AG09309 (cell line): ENCODE data around the gene BHLHE41.

Source experiments
- DNase-seq: peaks from one replicate; pipeline ENCODE4 v3.0.0-alpha.2; 2010; ENCODE audit warnings: low read depth
- H3K4me3 ChIP-seq: 2 replicates; pipeline ENCODE4 v1.5.1; 2011; ENCODE audit warnings: mild to moderate bottlenecking, low read depth, low read length, moderate library complexity; ENCODE audit not compliant: control insufficient read depth
- TF ChIP-seq, protein P1 (sequence below): IDR thresholded peaks from 2 replicates; pipeline ENCODE4 v1.5.1; 2011; ENCODE audit warnings: mild to moderate bottlenecking, low read depth, low read length, inconsistent platforms; ENCODE audit not compliant: insufficient read depth, control insufficient read depth; ENCODE audit errors: missing control alignments

Gene BHLHE41

DNA sequence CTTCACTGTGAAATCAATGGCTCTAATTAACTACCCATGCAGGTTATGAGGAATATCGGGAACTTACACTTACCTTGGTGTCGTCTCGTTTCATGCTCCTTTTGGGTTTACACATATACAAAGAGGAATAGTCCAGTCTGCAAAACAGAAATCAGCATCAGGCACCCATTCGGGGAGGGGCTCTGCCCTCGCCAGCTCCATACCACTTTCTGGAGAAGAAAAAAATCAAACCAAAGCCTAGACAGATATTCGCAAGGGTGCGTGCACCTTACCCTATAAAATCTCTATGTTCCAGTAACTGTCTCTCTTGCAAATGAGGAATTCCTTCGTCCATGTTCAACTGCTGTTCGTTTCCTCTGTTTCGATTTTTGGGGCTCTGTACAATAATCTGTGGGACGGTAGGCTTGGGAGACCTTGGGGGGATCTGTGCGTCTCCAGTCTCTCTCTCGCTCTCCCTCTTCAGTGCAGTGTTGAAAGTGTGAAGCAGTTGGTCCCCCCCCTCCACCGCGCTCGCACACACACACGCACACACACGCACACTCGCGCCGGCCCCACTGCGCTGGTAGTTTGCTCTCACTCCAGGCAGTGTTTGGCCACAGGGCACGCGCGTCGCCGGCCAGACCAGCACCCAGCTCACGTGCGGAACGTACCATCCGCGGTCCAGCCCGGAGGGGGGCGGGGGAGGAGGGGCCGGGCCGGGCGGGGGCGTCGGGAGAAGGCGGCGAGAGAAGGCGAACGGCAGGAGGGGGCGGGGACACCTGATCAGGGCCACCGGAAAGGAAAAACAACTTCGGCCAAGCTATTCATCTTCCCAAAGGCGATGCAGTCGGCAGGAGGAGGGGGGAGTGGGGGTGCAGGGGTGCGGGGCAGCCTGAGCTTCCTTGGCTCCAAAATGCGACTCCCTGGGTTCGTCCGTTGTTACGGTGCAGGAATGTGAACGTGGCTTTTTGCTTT lies at the start of gene BHLHE41:
TSS of gene BHLHE41 (minus strand) at position 592 of the 954 bp plus-strand sequence. CDS start at position 334, 258 bp downstream.
- TF ChIP-seq, protein P1, sequence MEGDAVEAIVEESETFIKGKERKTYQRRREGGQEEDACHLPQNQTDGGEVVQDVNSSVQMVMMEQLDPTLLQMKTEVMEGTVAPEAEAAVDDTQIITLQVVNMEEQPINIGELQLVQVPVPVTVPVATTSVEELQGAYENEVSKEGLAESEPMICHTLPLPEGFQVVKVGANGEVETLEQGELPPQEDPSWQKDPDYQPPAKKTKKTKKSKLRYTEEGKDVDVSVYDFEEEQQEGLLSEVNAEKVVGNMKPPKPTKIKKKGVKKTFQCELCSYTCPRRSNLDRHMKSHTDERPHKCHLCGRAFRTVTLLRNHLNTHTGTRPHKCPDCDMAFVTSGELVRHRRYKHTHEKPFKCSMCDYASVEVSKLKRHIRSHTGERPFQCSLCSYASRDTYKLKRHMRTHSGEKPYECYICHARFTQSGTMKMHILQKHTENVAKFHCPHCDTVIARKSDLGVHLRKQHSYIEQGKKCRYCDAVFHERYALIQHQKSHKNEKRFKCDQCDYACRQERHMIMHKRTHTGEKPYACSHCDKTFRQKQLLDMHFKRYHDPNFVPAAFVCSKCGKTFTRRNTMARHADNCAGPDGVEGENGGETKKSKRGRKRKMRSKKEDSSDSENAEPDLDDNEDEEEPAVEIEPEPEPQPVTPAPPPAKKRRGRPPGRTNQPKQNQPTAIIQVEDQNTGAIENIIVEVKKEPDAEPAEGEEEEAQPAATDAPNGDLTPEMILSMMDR: no peak
- H3K4me3 ChIP-seq: peak within 1 kb of the TSS; percentile 77
- DNase-seq: no peak

DNA sequence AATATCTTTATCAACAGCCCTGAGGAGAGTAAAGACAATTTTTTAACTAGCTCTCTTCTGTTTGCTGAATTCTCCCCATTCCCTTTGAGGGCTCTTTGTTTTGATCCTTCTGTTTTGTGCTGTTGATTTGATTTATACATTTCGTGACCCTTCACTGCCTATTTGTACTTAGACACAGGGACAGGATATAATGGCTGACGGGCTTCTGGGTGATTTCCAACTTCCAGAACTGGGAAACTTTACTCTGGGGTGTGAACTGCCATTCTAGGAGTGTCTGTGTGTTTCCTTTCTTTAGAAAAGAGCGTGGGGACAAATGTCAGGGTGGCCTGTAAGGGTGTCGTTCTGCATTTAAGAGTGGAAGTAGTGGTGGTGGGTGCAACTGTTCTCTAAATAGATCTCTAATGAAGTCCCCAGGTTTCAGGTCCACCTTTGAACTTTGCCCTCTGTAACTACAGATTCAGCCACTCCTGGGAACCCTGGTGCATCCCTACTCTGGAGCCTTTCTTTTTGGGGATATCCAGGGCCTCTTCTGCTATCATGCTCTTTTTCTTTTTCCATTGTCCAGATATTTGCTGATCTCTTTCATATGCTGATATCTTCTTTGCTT lies 48.2 kb upstream of the BHLHE41 start:
- DNase-seq: no peak
- H3K4me3 ChIP-seq: no peak overlapping the region
- TF ChIP-seq, protein P1: no peak

DNA sequence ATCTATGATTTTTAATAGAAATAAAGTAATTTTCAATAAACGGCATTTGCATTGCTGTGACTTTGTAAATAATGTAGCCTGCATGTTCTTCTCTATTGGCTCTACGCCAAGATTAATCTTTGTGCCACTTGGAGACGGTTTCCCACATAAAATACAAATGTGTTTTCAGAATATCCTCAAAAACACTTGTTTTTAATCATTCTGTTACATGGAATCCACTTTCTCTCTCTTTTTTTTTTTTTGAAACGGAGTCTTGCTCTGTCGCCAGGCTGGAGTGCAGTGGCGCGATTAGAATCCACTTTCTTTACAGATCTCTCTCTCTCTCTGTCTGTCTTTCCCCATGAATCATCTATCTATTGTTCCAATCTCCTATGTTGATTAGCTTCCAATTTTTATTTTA lies 47.7 kb upstream of the BHLHE41 start:
- H3K4me3 ChIP-seq: no peak overlapping the region
- no peak for DNase-seq
- TF ChIP-seq, protein P1: no peak

DNA sequence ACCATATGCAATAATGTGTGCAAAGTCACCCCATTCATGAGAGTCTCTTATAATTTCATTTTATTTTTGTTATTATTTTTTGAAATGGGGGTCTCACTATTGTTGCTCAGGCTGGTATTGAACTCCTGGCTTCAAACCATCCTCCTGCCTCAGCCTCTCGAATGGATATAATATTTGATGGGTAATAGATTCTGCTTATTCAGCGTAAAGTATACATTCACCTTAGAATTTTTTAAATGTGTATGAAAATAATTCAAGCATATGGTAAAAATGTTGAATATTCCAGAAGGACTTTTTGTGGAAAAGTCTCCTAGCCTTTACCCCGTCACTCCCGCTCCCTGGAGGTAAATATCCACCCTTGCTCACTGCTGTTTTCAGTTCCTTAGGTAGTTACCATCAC lies 47.2 kb upstream of the BHLHE41 start:
- no peak overlapping the region for H3K4me3 ChIP-seq
- TF ChIP-seq, protein P1: no peak
- DNase-seq: no peak

DNA sequence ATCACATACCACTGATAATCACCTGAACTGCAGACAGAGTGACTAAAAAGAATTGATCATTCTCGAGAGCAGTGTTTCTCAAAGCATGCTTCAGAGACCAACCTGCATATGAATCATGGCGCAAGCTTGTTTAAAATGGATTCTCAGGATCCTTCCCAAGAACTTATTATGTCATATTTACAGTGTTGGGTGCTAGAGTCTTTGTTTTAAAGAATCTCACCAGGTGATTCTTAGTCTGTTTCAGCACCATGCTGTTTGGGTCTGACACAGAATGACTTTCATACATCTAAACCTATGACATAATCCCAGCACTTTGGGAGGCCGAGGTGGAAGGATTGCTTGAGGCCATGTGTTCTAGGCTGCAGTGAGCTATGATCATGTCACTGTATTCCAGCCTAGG lies 39.3 kb upstream of the BHLHE41 start:
- no peak for DNase-seq
- TF ChIP-seq, protein P1: no peak
- H3K4me3 ChIP-seq: no peak overlapping the region

DNA sequence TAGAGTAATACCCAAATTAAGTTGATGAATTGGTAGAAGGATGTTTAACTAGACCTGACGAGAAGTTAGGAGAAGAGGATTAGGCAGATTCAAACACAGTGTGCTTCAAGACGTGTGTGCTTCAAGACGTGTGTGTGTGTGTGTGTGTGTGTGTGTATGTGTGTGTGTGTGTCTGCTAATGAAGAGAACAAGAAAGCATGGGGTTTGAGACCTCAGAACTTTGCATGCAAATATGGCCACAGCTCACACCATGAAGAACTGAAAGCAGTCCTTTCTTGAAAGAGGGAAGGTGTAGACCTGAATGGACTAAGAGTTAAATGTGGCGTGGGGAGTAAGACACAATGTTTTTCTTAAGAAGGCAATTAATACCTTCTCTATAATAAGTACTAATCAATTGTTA lies 38.1 kb upstream of the BHLHE41 start:
- no peak overlapping the region for H3K4me3 ChIP-seq
- no peak for DNase-seq
- TF ChIP-seq, protein P1: no peak
